ENCODE data around the gene ITPKB. TPM values are rescaled to one million over a fixed set of nuclear protein-coding genes. Genes with fewer than 3 reads are reported as not detected.
"Not testable (repeated sequence)": the region's sequence is repeated elsewhere in the genome, so short reads cannot be mapped to it uniquely, and the experiment has no call there.

ITPKB gene
- total RNA-seq, 1 donor, result 7.5 TPM

DNA sequence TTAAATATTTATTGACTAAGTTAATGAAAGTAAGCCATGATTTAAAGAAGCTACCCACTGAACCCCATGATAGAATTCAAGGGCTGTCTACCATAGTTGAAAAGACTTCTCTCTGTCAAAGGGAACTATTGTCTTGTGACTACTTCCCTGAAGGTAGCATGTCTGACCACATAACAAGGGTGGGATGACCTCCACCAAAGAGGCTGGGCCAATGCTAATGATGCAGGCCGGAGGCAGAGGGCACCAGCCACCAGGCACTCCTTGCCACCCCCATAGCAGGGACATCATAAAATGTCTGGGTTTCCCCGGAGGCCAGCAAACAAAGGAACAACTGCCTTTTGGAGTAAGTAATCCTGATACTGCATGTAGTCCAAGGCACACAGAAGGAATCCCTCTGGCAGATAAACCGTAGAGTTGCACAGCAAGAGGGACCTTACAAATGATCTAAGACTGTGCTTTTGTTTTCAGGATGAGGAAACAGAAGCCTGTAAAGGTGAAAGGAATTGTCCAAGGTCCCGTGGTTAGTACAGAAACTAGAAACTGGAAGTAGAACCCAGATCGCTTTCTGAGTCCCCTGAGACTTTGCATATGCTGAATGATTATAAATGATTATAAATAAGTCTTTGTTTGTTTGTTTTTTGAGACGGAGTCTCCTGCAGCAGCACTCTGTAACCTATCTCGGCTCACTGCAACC is 33.5 kb upstream of the ITPKB start:
- no peak for DNase-seq (ENCODE audit: low read depth)
- no peak overlapping the region for H3K4me3 ChIP-seq (ENCODE audit: low read depth, low read length)
- no peak for TF ChIP-seq CTCF (IDR thresholded peaks at IDR 0.05; ENCODE audit: insufficient read depth, low read length)

DNA sequence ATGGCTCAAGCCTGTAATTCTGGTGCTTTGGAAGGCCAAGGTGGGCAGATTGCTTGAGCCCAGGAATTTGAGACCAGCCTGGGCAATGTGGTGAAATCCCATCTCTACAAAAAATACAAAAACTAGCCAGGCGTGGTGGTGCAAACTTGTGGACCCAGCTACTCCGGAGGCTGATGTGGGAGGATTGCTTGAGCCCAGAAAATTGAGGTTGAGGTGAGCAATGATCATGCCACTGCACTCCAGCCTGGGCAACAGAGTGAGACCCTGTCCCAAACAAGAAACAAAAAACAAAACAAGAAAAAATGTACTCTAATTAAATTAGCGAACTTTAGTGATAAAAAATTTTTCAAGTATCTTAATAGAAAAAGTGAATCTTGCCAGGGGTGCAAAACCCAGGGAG is 28.1 kb upstream of the ITPKB start:
- DNase-seq (ENCODE audit: low read depth); H3K4me3 ChIP-seq (ENCODE audit: low read depth, low read length): not testable (repeated sequence)

GRCh38 chr1:226766565-226766964 is 27.5 kb upstream of the ITPKB start:
- DNase-seq (ENCODE audit: low read depth), result no peak
- no peak for TF ChIP-seq CTCF (IDR thresholded peaks at IDR 0.05; ENCODE audit: insufficient read depth, low read length)
- no peak overlapping the region for H3K4me3 ChIP-seq (ENCODE audit: low read depth, low read length)

GRCh38 chr1:226764533-226764932 is 25.5 kb upstream of the ITPKB start:
- no peak for TF ChIP-seq CTCF (IDR thresholded peaks at IDR 0.05; ENCODE audit: insufficient read depth, low read length)
- no peak overlapping the region for H3K4me3 ChIP-seq (ENCODE audit: low read depth, low read length)
- no peak for DNase-seq (ENCODE audit: low read depth)

GRCh38 chr1:226763905-226764264 is 24.8 kb upstream of the ITPKB start:
- TF ChIP-seq CTCF (IDR thresholded peaks at IDR 0.05; ENCODE audit: insufficient read depth, low read length), result no peak
- H3K4me3 ChIP-seq (ENCODE audit: low read depth, low read length), result no peak overlapping the region
- peak; percentile 66 for DNase-seq (ENCODE audit: low read depth)

DNA sequence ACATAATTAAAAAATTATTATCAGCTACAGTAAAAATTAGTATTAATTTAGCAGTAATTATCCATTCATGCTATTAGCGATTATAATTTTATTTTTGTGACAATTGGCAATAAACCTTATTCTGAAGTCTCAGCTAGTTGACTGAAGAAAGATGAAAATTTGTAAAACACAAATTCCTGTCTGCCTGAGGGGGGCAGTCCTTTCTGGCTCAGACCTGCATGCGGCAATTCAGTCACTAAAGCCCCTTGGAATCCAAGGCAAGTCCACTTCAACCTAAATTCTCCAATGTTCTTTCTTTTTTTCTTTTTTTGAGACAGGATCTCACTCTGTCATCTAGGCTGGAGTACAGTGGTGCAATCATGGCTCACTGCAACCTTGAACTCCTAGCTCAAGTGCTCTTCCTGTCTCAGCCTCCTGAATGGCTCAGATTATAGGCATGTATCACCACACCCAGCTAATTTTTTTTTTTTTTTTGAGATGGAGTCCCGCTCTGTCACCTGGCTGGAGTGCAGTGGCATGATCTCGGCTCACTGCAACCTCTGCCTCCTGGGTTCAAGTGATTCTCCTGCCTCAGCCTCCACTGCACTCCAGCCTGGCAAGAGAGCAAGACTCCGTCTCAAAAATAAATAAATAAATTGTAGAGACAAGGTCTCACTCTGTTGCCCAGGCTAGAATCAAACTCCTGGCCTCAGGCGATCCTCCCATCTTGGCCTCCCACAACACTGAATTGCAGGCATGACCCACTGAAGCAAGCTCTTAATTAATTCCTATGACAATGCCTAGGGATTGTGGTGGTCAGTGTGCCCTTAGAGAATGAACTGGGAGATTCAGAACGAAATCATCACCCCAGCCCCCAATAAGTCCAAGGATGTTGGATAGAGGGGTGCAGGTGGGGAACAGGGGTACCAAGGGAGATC is 24.2 kb upstream of the ITPKB start:
- no peak for DNase-seq (ENCODE audit: low read depth)
- TF ChIP-seq CTCF (IDR thresholded peaks at IDR 0.05; ENCODE audit: insufficient read depth, low read length), result no peak
- no peak overlapping the region for H3K4me3 ChIP-seq (ENCODE audit: low read depth, low read length)

GRCh38 chr1:226762055-226762454 is 23.0 kb upstream of the ITPKB start:
- H3K4me3 ChIP-seq (ENCODE audit: low read depth, low read length), result no peak overlapping the region
- DNase-seq (ENCODE audit: low read depth), result no peak
- TF ChIP-seq CTCF (IDR thresholded peaks at IDR 0.05; ENCODE audit: insufficient read depth, low read length), result no peak

Measured in fibroblast of the aortic adventitia (primary cell).